Astrocyte of the cerebellum (primary cell): ENCODE data around the gene LTA4H.

Source experiments
- DNase-seq: peaks from one replicate; pipeline ENCODE4 v3.0.0-alpha.2; 2011; ENCODE audit warnings: low read depth
- H3K4me3 ChIP-seq: 2 replicates; pipeline ENCODE4 v1.5.1; 2011; ENCODE audit warnings: mild to moderate bottlenecking, low read depth, low read length, moderate library complexity
- in situ Hi-C: cut with HindIII; loops from 2 replicates; pipeline ENCODE4 v1.10.0; 2017; ENCODE audit warnings: low sequenced_read_pairs
- TF ChIP-seq, protein P1 (sequence below): IDR thresholded peaks from 2 replicates; pipeline ENCODE4 v1.5.1; 2012; ENCODE audit warnings: low read length, low read depth, moderate library complexity, mild to moderate bottlenecking; ENCODE audit errors: missing control alignments

Gene LTA4H

DNA sequence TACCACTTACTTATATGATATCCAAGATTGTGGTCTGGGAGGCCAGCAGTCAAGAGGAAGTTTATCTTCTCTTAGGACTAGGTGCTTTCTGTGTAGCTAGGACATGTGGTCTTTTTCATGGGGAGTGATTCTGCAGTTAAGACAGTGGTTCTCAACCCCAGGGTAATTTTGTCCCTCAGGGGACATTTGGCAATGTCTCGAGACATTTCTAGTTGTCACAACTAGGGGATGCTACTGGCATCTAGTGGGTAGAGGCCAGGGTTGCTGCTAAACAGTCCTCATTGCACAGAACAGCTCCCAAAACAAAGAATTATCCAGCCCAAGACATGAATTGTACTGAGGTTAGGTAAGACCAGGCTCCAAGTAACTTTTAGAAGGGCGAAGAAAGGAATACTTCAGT lies 72.3 kb downstream of the LTA4H start:
- no peak for DNase-seq
- in situ Hi-C loops, result no loop called here
- no peak overlapping the region for H3K4me3 ChIP-seq
- TF ChIP-seq, protein P1, sequence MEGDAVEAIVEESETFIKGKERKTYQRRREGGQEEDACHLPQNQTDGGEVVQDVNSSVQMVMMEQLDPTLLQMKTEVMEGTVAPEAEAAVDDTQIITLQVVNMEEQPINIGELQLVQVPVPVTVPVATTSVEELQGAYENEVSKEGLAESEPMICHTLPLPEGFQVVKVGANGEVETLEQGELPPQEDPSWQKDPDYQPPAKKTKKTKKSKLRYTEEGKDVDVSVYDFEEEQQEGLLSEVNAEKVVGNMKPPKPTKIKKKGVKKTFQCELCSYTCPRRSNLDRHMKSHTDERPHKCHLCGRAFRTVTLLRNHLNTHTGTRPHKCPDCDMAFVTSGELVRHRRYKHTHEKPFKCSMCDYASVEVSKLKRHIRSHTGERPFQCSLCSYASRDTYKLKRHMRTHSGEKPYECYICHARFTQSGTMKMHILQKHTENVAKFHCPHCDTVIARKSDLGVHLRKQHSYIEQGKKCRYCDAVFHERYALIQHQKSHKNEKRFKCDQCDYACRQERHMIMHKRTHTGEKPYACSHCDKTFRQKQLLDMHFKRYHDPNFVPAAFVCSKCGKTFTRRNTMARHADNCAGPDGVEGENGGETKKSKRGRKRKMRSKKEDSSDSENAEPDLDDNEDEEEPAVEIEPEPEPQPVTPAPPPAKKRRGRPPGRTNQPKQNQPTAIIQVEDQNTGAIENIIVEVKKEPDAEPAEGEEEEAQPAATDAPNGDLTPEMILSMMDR, result no peak

DNA sequence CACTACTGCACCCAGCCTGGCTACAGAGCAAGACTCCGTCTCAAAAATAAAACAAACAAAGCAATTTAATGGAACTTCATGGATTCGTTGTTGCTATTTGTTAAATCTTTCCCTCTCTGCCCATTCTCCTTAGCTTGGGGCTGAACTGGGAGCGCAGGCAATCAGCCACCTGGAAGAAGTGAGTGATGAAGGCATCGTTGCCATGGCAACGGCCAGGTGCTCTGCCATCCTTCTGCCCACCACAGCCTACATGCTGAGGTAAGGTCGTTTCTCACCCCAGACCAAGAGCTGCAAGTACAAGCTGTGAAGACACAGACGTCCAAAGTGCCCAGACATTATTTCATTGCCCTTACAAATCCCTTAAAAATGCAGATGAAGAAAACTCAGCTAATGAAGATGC lies 73.2 kb downstream of the LTA4H start:
- DNase-seq, result no peak
- in situ Hi-C loops, result no loop called here
- TF ChIP-seq, protein P1, result no peak
- H3K4me3 ChIP-seq, result no peak overlapping the region

DNA sequence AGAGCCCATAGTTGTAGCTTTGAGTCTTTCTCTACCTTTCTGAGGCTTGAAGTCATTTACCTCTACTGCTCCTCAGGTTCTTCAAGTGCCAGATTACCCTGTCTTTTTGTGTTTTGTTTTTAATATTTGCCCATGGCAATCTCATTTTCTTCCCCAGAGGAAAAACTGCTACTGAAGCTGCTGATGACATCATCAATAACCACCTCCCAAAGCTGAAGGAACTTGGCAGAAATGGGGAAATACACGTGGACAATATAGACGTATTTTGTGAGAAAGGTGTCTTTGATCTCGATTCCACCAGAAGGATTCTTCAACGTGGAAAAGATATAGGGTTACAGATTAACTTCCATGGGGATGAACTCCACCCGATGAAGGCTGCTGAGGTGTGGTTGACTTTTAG lies 75.1 kb downstream of the LTA4H start:
- DNase-seq, result no peak
- TF ChIP-seq, protein P1, result no peak
- no peak overlapping the region for H3K4me3 ChIP-seq
- in situ Hi-C loops, result no loop called here

DNA sequence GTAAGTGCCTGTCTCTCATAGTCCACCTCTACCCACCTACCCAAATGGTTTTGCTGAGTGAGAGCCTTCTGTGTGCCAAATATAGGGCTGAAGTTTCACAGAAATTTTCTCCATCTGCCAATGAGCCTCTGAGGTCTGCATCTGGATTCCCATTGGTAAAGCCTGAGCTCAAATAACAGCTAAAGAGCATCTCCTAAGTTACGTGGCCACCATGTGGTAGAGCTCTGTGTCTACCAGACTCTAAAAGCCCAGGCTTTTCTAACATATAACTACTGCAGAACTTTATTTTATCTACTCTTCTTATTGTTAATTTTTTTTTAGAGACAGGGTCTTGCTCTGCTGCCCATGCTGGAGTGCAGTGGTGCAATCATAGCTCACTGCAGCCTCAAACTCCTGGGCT lies 76.3 kb downstream of the LTA4H start:
- TF ChIP-seq, protein P1, result peak; percentile 42
- in situ Hi-C loops, result no loop called here
- no peak for DNase-seq

DNA sequence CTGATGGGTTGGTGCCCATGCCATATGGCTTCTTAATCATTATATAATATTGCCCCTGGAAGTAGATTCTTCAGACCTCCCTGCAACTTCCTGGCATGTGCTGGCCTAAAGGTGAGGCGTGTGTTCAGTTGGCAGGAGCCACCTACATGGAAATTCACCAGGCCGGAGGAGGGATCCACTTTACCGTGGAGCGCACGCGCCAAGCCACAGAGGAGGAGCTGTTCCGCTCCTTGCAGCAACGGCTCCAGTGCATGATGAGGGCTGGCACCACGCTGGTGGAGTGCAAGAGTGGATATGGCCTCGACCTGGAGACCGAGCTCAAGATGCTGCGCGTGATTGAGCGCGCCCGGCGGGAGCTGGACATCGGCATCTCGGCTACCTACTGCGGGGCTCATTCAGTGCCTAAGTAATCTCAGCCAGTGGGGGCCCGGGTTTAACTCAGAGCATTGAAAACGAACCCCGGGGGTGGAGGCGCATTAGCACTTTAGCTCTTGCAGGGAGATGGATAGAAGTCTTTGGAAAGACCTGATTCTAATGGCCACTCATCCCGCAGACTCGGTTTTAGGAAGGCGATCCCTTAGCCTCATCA lies 78.7 kb downstream of the LTA4H start:
- no peak overlapping the region for H3K4me3 ChIP-seq
- TF ChIP-seq, protein P1, result no peak
- DNase-seq, result no peak
- in situ Hi-C loops, result no loop called here

More for the DNA sequence above, 76.3 kb downstream of the LTA4H start:
- H3K4me3 ChIP-seq, result no peak overlapping the region

DNA sequence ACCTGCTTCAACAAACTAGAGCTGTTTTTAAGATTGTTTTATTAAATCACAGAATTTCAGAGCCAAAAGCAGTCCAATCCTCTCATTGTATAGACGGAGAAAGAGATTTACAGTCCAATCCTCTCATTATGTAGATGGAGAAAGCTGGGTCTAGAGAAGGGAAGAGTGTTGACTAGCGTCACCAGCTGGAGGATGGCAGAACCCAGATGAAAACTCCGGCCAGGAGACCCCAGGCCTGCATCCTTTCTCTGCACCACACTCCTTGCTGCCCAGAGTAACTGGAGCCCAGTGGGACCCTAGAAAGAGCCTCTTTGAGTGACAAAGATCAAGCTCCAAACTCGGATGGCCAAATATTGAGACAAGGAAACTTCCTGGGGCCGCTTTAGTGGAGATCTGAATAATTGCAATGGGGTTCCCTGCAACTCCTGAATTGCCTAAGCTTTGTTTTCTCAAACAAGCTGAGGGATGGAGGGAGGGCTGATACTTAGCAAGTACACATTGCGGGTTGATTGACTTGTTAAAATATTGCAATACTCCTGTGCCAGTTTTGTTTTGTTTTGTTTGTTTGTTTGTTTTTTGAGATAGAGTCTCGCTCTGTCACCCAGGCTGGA lies 79.7 kb downstream of the LTA4H start:
- TF ChIP-seq, protein P1, result no peak
- DNase-seq, result no peak
- in situ Hi-C loops, result no loop called here

More for the DNA sequence above, 79.7 kb downstream of the LTA4H start:
- no peak overlapping the region for H3K4me3 ChIP-seq
